ENCODE measurements around the gene COL24A1. TPM values are rescaled to one million over a fixed set of nuclear protein-coding genes. Genes with fewer than 3 reads are reported as not detected.

COL24A1 gene
- total and polyA plus RNA-seq, 2 of the 13 experiments (the other 11 are each of a cell fraction or from before 2014, with no cell fraction given), result 0.04 to 0.13 TPM

GRCh38 chr1:85681087-85681486 lies 475.5 kb downstream of the COL24A1 start (continued):
- TF ChIP-seq ZNF318 (CRISPR knock-in tag; IDR thresholded peaks at IDR 0.05) (no peak), ZNF552 (CRISPR knock-in tag; IDR thresholded peaks at IDR 0.05; ENCODE audit: borderline replicate concordance) (no peak), BCL6 (CRISPR knock-in tag; IDR thresholded peaks at IDR 0.05) (peak; percentile 48; the same call in 1 of the 2 replicates), ZNF292 (CRISPR knock-in tag; IDR thresholded peaks at IDR 0.05; ENCODE audit: borderline replicate concordance, low read depth) (peak; percentile 42; the same call in 1 of the 2 replicates), RXRB (CRISPR knock-in tag; IDR thresholded peaks at IDR 0.05; ENCODE audit: borderline replicate concordance) (peak; percentile 49; the same call in 1 of the 2 replicates), RARA (CRISPR knock-in tag; IDR thresholded peaks at IDR 0.05) (peak; percentile 36; the same call in 1 of the 2 replicates), ZNF839 (CRISPR knock-in tag; IDR thresholded peaks at IDR 0.05; ENCODE audit: borderline replicate concordance) (no peak), DNMT1 (CRISPR knock-in tag; IDR thresholded peaks at IDR 0.05) (no peak), NCOA2 (CRISPR knock-in tag; IDR thresholded peaks at IDR 0.05) (peak; percentile 62), NFYC (CRISPR knock-in tag; IDR thresholded peaks at IDR 0.05) (no peak), ARID4A (CRISPR knock-in tag; IDR thresholded peaks at IDR 0.05; ENCODE audit: borderline replicate concordance) (no peak; the same call in 1 of the 2 replicates), ZBTB34 (CRISPR knock-in tag; IDR thresholded peaks at IDR 0.05) (no peak)
